Activated gamma-delta T cell treated with Interleukin-2 at 50 U/mL for 16 hours (primary cell): Measurements from ENCODE around the gene SEPTIN12.
A peak's percentile ranks its signal among the peaks of the same experiment; 100 is the strongest.
"Not testable (repeated sequence)": the region's sequence is repeated elsewhere in the genome, so short reads cannot be mapped to it uniquely, and the experiment has no call there.

Experiments used
- DNase-seq: peaks from one replicate; pipeline ENCODE4 v3.0.0-alpha.2; 2020

Gene SEPTIN12

DNA sequence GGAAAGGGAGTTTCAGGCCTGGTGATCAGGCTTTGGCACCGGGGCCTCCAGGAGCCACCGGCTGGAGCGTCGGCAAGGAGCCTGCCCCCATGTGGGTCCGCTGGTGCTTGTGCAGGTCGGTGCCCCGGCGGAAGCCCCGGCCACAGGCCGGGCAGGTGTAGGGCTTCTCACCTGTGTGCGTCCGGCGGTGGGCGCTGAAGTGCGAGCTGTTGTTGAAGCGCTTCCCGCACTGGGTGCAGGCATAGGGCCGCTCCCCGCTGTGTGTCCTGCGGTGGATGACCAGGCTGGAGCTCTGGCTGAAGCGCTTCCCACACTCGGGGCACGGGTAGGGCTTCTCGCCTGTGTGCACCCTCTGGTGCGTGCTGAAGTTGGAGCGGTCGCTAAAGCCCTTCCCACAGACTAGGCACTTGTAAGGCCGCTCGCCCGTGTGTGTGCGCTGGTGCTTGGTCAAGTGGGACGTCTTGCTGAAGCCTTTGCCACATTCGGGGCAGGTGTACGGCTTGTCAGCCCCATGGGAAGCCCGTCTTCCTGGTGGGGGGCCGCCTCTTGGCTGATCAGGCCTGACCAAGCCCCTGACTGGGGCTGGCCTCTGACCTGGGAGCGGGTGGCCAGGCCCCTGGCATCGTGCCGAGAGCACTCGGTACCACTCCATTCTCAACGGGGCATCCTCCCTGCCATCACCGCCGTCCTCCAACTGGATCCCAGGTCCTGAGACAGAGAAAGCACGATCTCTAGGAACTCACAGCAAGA lies 35.6 kb downstream of the SEPTIN12 start:
- DNase-seq = no peak

DNA sequence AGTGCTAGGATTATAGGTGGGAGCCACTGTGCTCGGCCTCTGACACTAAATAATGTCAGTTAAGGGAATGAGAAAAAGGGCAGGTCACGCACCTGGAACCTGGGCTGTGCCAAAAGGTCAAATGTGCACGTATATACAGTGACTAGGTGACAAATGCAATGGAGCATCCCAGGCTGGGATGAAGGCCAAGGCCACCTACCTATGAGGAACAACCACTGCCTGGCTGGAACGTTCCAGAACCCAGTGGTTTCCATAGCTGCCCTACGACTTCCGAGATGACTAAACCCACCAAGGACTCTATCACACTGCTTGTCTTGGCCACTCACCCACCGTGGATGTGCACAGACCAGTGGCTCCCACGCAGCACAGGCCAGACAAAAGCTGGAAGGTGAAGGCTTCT lies 37.2 kb downstream of the SEPTIN12 start:
- no peak for DNase-seq

DNA sequence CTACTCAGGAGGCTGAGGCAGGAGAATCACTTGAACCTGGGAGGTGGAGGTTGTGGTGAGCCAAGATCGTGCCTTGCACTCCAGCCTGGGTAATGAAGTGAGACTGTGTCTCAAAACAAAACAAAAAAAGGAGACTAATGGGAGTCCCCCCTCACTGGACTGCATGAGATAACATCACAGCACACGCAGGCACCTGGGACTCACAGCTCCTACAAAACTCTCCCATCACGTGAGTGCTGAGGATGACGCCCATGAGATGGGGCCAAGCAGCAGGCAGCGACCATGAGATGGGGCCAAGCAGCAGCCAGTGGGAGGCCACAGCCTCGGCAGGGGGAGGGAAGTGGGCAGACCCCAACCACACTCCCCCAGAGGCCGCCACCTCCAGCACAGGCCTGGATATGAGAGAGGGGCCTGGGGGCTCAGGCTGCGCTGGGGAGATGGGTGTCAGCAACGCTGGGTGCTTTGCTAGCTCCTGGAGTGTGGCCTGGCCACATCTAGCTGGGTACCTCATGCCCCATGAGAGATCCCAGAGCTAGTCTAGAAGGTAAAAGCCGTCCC lies 38.4 kb downstream of the SEPTIN12 start:
- no peak for DNase-seq

DNA sequence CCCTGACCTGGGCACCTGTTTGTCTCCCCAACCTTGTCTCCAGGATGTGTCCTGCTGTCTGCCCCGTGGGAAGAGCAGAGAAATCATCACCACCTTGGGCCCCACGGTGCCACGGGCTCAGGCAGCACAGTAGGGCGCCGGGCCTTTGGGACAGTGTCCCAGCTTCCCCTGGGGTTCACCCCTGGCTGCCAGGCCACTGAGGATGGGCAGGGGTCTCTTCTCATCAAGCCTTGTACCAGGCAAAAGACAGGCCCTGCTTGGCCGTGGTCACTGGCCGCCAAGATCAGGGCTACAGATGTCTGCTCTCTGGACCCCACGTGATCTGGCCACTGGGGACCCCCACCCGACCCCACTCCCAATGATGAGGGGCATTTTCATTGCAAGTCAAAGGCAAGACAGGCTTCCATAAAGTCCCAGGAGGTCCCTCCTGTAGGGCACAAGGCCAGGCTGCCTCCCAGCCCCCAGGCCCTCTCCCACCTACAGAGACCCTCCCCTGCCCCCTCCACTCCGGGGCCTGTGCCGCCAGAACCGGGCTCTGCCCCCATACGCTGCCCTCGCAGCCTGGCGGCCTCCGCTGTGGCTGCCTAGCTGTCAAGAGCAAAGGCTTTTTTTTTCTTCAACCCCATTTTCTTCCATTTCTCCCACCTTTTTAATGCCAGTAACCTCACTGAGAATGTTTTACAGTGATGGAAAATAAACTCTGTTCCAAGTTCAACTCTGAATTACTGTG lies 39.3 kb downstream of the SEPTIN12 start:
- no peak for DNase-seq

DNA sequence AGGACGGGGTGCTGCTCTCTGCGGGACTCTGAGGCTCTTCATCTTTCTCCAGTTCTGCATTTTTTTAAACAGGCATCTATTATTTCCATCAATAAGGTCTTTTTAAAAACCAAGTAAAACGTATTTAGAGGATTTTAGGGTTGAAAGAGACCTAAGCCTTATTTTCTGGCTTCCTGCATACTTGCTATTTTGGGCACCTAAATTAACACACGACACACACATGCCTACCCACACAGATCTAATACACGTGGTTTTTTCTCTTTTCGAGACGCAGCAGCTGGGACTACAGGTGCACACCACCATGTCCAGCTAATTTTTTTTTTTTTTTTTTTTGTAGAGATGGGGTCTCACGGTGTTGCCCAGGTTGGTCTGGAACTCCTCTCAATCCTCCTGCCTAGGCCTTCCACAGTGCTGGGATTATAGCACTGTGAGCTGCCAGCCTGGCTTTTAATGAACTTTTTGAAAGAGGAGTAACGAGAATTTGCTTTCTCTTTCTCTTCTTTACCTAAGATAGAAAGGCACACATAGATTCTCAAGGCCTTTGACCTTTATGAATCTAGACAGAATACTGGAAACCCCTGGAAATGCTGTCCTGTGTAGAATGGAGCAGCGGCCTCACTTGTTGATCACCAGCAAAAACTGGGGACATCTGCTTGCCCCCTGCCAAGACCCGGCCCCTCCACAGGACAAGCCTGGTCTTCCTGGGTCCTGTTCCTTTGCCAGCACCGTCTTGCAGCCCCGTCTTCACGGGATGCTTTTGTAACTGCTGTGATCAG lies 40.1 kb downstream of the SEPTIN12 start:
- no peak for DNase-seq

DNA sequence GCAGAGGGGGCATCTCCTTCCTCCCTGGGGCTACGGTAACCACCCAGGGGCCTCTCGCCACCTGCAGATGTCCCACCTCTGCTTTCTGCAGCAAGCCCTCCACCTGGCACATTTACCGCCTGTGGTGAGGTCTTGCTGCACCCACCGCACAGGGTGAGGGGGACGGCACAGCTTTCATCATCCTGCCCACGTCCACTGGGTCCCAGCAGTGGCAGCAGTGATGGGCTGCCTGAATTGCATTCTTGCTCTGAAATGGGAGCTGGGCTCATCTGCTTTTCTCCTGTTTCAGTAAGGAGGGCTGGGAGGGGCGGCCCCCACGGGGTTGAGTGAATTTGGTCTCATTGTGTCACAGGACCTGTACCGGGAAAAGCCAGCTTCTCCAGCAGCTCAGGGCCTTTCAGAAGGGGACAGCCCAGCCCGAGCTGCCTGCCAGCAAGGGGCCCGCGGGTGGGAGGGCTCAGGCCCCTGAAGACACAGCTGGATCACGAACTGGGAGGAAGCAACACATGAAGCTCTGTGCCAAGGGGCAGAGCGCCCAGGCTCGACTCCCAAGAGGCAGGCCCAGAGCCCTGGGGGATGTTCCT lies 41.1 kb downstream of the SEPTIN12 start:
- no peak for DNase-seq

DNA sequence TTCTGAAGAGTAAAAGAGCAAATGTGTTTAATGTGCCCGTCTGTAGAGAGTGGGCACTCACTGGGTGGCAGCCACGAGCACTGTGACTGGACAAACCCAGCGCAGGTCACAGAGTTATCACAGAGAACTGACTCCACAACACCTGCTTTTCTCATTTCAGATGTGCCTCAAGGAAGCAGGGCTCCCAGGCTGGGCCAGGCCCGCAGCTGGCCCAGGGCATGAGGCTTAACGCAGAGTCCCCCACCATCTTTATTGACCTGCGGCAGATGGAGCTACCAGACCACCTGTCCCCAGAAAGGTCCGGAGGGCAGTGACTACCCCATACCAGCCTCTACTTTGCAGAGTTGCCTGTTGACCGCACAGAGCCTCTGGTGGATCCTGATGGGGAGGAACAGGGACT lies 41.9 kb downstream of the SEPTIN12 start:
- no peak for DNase-seq

DNA sequence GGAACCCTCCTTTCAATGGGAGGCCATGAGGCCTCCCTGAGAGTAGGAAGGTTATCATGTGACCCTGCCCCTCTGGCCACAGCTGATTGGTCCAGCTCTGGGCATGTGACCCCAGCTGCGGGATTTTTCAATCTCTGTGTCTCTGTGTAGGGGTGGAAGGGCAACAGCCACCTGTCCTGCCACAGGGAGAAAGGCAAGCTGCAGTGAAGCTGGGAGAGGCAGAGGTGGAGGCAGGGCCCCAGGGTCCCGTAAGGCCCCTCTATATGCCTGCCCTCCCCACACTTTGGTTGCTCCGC lies 42.9 kb downstream of the SEPTIN12 start:
- DNase-seq = no peak

DNA sequence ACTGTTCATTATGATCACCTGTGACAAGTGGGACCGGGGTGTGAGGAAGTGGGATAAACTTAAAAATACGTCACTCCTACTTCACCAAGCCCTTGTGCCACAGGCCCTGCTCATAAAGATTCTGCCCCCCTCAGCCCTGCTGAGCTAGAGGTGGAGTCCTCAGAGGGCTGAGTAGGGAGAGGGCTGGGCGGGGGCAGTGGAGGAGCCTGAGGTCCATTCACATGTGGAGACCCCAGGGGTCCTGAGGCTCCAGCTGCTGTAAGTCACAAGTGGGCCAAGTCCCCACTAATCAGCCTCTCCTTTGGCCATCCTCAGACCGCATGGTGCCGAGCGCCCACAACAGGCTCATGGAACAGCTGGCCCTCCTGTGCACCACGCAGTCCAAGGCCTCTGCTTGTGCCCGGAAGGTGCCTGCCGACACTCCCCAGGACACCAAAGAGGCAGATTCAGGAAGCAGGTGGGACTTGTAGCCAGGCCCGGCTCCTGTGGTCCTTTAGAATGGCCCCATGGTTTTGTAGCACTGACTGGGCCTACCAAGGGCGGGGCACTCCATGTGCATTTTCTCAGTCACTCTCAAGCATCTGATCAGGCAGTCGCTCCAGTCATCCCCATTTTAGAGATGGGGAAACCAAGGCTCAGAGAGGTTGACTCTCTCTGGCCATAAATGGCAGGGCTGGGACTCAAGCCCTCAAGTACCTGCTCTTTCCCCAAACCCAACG lies 43.4 kb downstream of the SEPTIN12 start:
- DNase-seq = no peak

DNA sequence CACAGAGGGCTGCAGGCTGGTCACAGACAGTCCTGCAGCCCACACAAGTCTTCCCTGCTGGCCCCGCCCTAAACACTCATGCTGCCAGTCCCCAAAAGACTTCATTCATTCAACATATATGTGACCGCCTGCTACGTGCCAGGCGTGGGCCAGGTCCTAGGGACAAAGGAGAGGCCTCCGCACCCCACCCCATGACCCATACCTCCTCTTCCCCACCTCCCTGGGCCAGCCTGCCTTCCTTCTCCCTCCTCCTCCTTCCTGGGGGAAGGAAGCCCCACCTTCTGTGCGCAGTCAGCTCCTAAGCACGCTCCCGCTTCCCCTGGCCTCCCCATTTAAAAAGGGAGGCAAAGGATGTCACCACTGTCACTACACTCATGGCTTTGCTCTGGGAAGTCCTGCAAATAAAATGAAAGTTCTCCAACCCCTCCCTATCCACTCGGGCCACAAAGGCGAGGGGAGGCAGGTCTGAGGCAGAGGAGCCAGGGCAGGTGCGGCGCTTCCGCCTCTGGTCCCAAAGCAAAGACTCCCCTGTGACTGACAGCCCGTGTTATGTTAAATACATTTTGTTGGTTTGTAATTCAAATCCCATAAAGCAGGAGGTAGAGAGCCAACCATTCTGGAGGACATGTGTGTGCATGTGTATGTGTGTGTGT lies 44.8 kb downstream of the SEPTIN12 start:
- DNase-seq = no peak

DNA sequence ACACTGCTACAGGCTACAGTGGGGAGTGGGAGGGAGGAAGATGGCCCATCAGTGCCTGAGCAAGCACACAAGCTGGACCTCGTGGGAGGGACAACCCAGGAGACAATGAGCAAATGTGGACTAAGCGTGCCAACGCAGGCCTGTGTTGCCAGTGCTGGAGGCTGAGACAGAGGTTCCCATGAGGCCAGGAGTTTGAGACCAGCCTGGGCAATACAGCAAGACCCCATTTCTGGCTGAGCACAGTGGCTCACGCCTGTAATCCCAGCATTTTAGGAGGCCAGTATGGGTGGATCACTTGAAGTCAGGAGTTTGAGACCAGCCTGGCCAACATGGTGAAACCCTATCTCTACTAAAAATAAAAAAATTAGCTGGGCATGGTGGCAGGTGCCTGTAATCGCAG lies 49.8 kb downstream of the SEPTIN12 start:
- DNase-seq = not testable (repeated sequence)

DNA sequence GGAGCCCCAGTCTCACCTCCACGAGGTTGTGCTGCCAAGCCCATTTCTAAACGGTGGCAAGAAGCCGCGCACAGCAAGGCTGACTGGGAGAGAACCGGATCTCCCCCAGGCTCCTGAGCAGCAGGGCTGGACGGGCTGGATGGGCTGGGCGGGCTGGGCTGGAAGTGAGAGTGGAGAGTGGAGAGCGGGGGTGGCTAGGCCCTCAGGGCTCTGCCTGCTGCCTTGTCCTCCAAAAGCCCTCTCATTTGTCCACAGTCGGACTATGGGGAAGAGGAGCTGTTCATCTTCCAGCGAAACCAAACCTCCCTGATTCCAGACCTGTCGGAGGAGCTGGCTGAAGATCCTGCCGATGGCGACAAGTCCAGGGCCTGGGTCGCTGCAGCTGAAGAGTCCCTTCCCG lies 50.6 kb downstream of the SEPTIN12 start:
- no peak for DNase-seq

DNA sequence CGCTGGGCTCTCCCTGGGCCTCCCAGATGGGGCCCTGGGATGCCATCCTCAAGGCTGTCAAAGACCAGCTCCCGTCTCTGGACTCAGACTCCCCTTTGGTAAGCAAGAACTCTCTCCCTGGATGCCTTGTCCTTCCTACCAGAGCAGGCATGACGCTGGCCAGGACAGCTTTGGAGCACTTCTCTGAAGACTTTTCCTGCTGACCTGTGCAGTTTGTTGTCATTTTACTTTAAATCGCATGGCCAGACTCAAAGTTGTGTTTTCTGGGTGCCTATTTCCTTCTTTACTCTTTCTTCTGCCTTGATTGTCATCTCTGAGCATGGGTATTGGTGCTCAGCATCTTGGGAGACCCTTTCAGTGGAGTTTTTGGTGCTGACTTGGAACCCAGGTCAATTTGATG lies 51.6 kb downstream of the SEPTIN12 start:
- DNase-seq = no peak

DNA sequence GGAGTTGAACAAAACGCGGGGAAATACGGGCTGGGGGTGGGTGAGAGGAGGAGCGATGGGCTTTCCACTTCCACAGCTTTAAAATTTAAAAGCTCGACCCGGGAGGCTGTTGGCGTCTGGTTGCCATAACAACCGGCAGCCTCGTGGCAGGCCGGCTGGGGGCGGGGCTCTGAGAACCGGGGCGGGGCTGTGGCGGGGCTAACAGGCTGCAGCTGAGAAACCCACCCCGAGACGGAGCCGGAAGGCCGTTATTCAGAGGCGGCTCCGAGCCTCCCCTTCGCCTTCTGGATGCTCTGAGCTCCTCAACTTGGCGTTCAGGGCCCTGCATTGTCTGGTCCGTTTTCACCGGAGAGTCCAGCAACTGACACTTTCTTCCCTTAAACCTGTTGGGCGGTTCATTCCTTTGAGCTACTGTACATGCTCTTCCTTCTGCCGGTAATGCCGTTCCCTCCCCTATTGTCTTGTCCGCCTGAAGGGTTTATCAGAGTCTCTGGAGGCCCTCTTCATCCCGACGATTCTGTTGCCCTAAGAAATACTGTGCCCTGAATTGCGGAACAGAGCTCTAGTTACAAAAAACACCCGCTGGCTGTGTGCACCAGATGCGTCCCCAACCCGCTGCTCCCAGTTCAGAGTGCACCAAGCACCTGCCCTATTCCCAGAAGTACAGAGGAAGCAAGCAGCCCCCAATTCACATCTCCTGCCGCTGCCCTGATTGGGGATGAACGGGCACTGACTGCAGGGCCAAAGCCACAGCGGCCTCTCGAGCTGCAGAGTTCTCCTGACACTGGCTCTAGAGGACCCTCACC lies 53.2 kb downstream of the SEPTIN12 start:
- peak; percentile 96 for DNase-seq

DNA sequence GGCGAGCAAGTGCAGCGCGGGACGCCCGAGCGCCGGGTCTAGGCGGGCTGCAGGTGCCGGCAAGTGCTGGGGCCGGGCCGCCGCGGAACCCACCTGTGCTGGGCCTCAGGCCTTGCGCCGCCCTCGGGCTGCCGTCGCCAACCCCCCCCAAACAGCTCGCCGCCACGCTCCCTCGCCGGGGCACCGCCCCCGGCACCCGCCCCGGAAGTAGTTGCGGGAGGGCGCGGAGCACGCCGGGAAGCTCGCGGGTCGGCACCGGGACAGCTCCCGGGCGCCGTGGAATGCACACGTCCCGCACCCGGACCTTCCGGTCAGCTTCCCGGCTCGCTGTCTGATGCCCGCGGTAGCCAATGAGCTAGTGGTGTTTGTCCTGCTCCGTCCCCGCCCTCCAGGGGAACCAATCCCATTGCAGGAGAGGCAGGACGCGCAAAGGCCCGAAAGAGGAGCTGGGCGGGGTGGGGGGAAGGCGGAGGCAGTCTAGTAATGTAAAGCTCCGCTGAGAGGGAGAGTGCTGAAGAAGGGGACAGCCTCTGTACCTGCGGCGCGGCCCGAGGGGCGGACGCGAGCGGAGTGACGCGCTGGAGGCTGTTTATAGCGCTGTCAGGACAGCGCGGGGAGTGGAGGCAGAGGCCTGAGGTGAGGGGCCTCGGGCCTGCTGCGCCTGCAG lies 53.9 kb downstream of the SEPTIN12 start, which contains the start of the genes ANKS3 and DNAAF8:
ANKS3 (minus strand) TSS at position 209 of the 667 bp plus-strand sequence. CDS start 4,122 bp downstream, outside the sequence.
DNAAF8 (plus strand) TSS at position 475 of the 667 bp plus-strand sequence. CDS start 1,978 bp downstream, outside the sequence.
- DNase-seq = peak; percentile 75

DNA sequence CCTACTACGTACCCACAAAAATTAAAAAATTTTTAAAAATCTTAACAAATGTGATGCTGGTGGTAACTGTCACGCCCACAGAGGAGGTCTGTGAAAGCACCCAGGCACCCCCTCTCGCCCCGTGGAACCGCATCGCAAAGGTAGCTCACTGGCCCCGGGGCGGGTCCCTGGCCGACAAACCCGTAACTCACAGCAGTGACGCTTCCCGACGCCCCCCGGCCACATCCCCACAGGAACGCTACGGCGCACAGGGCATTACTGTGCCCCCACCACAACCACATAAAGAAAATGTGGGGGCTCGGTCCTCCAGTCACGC lies 54.4 kb downstream of the SEPTIN12 start:
- DNase-seq = no peak

DNA sequence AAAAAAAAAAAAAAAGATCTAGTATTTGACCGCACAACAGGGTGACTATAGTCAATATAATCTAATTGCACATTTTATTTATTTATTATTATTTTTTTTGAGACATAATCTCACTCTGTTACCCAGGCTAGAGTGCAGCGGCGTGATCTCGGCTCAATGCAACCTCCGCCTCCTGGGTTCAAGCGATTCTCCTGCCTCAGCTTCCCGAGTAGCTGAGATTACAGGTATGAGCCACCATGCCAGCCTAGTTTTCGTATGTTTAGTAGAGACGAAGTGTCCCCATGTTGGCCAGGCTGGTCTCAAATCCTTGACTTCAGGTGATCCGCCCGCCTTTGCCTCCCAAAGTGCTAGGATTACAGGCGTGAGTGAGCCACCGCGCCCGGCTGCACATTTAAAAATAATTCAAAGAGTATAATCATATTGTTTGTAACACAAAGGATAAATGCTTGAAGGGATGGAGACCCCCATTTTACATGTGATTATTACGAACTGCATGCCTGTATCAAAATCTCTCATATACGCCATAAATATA lies 54.9 kb downstream of the SEPTIN12 start:
- no peak for DNase-seq

DNA sequence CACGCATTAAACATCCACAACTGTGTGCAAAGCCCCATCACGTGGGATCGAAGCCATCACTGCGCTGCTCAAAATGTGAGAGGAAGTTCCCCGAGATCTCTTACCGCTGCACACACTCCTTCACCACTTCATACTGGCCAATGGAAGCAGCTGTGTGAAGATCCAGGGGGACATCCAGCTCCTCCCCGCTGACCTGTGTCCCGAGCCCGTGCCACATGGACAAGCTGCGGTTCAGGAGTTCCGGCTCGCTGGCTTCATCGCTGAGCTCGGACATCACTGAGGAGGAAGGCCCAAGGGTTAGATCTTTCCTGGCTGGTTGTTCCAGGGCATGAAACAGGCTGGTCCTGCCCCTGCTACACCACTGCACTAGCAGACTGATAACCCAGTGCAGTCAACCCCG lies 58.3 kb downstream of the SEPTIN12 start:
- no peak for DNase-seq

DNA sequence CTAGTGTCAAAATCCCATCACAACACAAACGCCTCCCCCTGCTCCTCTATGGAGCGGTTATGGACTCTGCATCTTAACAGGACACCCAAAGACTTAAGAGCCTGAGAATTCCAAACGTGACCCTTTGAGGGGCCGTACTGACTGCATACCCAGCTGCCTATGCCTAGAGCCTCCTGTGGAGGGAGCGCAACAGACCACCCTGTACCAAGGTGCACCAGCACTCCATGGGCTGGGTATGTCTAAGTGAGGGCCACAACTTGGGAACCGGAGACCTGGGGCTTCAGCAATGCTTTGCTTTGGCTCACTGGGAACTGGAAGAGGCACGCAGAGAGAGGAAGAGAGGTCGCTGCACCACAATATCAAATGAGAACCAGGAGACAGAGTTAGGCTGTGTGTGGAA lies 59.5 kb downstream of the SEPTIN12 start:
- DNase-seq = no peak
